OCI-LY7 (cell line): ENCODE results near the gene SCPEP1. TPM values are rescaled to one million over a fixed set of nuclear protein-coding genes. Genes with fewer than 3 reads are reported as not detected.

Experiments
- BruUV-seq: library from RNA; stranded (reverse); fragments of 400-500 nt; replicated peaks from 2 replicates; lab custom pipeline; 2021; lab: Mats Ljungman, UMichigan
- CTCF ChIA-PET: fragments of 300-600 bp; sonication (Branson Sonifier 250); formaldehyde crosslinking; loops from one replicate; lab custom pipeline; 2022; ENCODE audit warnings: antibody characterized with exemption; ENCODE audit not compliant: unreplicated experiment; lab: Charles Lee
- POLR2A ChIA-PET: fragments of 300-600 bp; sonication (Branson Sonifier 250); formaldehyde crosslinking; loops from one replicate; lab custom pipeline; 2022; ENCODE audit warnings: antibody characterized with exemption; lab: Charles Lee
- DNase-seq: peaks from one replicate; pipeline ENCODE4 v3.0.0-alpha.2; 2015; ENCODE audit warnings: low spot score
- H2AFZ ChIP-seq: fragments of 200-600 bp; sonication (generic), shearing (Covaris generic); 2 replicates; pipeline ENCODE4 v1.6.1; 2014; ENCODE audit warnings: mild to moderate bottlenecking, antibody characterized with exemption, low read length, moderate library complexity
- H3K27ac ChIP-seq: fragments of 200-600 bp; sonication (generic); 2 replicates; pipeline ENCODE4 v1.5.1; 2014; ENCODE audit warnings: mixed run types, low read depth, mild to moderate bottlenecking, moderate library complexity, low read length, inconsistent platforms; ENCODE audit not compliant: poor library complexity, severe bottlenecking
- H3K36me3 ChIP-seq: fragments of 200-600 bp; sonication (generic); 2 replicates; pipeline ENCODE4 v1.6.1; 2014; ENCODE audit warnings: mild to moderate bottlenecking, antibody characterized with exemption, low read length, moderate library complexity, mixed read lengths; ENCODE audit not compliant: insufficient read depth
- H3K4me1 ChIP-seq: fragments of 200-600 bp; sonication (generic); 2 replicates; pipeline ENCODE4 v1.5.1; 2014; ENCODE audit warnings: mild to moderate bottlenecking, low read length; ENCODE audit not compliant: insufficient read depth, poor library complexity, severe bottlenecking
- H3K4me2 ChIP-seq: fragments of 200-600 bp; sonication (generic); 2 replicates; pipeline ENCODE4 v1.6.1; 2014; ENCODE audit warnings: mild to moderate bottlenecking, low read length
- H3K4me3 ChIP-seq: fragments of 200-600 bp; sonication (generic); 2 replicates; pipeline ENCODE4 v1.5.1; 2014; ENCODE audit warnings: mild to moderate bottlenecking, low read depth, low read length; ENCODE audit not compliant: poor library complexity, severe bottlenecking
- H3K79me2 ChIP-seq: fragments of 200-600 bp; sonication (generic); 2 replicates; pipeline ENCODE4 v1.6.1; 2016; ENCODE audit warnings: low read depth, mild to moderate bottlenecking, low read length, moderate library complexity, mixed read lengths; ENCODE audit not compliant: insufficient read depth
- H3K9me2 ChIP-seq: fragments of 200-600 bp; sonication (generic); 2 replicates; pipeline ENCODE4 v1.6.1; 2016; ENCODE audit warnings: mild to moderate bottlenecking, low read length, mixed read lengths; ENCODE audit not compliant: insufficient read depth
- H3K9me3 ChIP-seq: fragments of 200-600 bp; sonication (generic); 2 replicates; pipeline ENCODE4 v1.6.1; 2014; ENCODE audit warnings: mild to moderate bottlenecking, mixed run types, low read length, mixed read lengths
- H4K20me1 ChIP-seq: fragments of 200-600 bp; sonication (generic); 2 replicates; pipeline ENCODE4 v1.6.1; 2014; ENCODE audit warnings: mild to moderate bottlenecking, antibody characterized with exemption, low read length, moderate library complexity, mixed read lengths; ENCODE audit not compliant: insufficient read depth
- EZH2phosphoT487 ChIP-seq: fragments of 200-600 bp; sonication (generic); IDR thresholded peaks from 2 replicates; pipeline ENCODE4 v1.6.1; 2018; ENCODE audit warnings: low read depth, borderline replicate concordance, mild to moderate bottlenecking, mixed run types, antibody characterized with exemption, low read length, moderate library complexity, mixed read lengths
- intact Hi-C: fragments of 100-400 bp; cut with micrococcal nuclease; formaldehyde crosslinking; loops from one replicate; pipeline ENCODE4 v1.10.0; 2022; ENCODE audit not compliant: unreplicated experiment
- total RNA-seq, 2 experiments: library from RNA; depleted of rRNA in 1 of 2; stranded (reverse); fragments of >200 nt in 1 of 2; shearing (Covaris generic) in 1 of 2; gene quantifications; 2 replicates each; pipeline ENCODE4 v1.2.3, GENCODE V29; 2014 to 2022
- TF ChIP-seq, protein P1 (sequence below): fragments of 200-600 bp; sonication (generic); conservative IDR thresholded peaks from 2 replicates; pipeline ENCODE4 v1.5.1; 2014; ENCODE audit warnings: mild to moderate bottlenecking, antibody characterized with exemption, low read length, moderate library complexity, mixed read lengths

The SCPEP1 gene
- total RNA-seq, 2 experiments from 2014 or later = 43.0 to 48.2 TPM

DNA sequence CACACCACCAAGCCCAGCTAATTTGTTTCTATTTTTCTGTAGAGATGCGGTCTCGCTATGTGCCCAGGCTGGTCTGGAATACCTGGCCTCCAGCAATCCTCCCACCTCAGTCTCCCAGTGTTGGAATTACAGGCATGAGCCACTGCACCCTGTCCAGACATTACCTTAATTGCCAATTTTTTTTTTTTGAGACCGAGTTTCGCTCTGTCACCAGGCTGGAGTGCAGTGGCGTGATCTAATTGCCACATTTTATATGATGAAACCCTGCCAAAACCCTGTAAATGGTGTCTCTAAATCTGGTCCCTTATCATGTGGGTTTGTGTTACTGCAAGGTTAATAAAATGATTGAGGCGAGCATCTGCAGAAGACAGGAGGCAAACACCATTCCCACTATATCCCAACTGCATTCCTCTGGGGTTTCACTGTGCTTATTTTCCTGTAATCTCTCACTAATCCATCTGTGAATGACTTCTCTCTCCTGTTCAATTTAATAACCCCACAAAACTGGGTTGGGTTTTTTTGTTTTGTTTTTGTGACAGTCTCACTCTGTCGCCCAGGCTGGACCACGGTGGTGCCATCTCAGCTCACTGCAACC lies 44.7 kb upstream of the SCPEP1 start:
- Histone ChIP-seq H3K9me2 (no peaks in the 10 kb centered on the region), H4K20me1 (no peaks in the 10 kb centered on the region), H3K9me3 (peaks cover 28% of the 10 kb centered on the region), H3K36me3 (peaks cover 54% of the 10 kb centered on the region), H3K79me2 (no peaks in the 10 kb centered on the region), H2AFZ (no peak overlapping the region), H3K4me3 (no peak overlapping the region), H3K27ac (no peak overlapping the region), H3K4me1 (no peaks in the 10 kb centered on the region), H3K4me2 (no peak overlapping the region)
- no peak for TF ChIP-seq EZH2phosphoT487
- TF ChIP-seq, protein P1, sequence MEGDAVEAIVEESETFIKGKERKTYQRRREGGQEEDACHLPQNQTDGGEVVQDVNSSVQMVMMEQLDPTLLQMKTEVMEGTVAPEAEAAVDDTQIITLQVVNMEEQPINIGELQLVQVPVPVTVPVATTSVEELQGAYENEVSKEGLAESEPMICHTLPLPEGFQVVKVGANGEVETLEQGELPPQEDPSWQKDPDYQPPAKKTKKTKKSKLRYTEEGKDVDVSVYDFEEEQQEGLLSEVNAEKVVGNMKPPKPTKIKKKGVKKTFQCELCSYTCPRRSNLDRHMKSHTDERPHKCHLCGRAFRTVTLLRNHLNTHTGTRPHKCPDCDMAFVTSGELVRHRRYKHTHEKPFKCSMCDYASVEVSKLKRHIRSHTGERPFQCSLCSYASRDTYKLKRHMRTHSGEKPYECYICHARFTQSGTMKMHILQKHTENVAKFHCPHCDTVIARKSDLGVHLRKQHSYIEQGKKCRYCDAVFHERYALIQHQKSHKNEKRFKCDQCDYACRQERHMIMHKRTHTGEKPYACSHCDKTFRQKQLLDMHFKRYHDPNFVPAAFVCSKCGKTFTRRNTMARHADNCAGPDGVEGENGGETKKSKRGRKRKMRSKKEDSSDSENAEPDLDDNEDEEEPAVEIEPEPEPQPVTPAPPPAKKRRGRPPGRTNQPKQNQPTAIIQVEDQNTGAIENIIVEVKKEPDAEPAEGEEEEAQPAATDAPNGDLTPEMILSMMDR = no peak
- DNase-seq = no peak
- POLR2A ChIA-PET = no interaction called here
- no TSS peak for BruUV-seq
- CTCF ChIA-PET = no interaction called here
- intact Hi-C loops = no loop called here

DNA sequence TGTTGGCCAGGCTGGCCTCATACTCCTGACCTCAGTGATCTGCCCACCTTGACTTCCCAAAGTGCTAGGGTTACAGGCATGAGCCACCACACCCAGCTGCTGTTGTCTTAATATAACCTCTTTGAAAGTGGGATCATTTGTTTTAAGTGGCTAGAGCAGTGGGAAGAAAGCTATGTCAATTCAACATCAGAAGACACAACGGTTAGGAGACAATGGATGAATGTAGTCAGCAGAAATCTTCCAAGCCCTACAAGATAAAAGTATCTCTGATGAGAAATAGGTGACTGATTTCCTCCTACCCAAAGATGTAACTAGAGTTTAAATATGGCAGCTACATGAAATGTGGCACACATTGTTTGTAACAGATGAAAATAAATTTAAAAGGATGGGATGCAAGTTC lies 44.1 kb upstream of the SCPEP1 start:
- ChIA-PET CTCF (no interaction called here), POLR2A (no interaction called here)
- TF ChIP-seq, protein P1 = no peak
- no peak for TF ChIP-seq EZH2phosphoT487
- no peaks in the 10 kb centered on the region for H3K9me2 ChIP-seq
- H3K9me3 ChIP-seq = peaks cover 24% of the 10 kb centered on the region
- H3K4me2 ChIP-seq = no peak overlapping the region
- no peak for DNase-seq
- intact Hi-C loops = no loop called here
- no peaks in the 10 kb centered on the region for H3K4me1 ChIP-seq
- no peak overlapping the region for H3K4me3 ChIP-seq
- H3K79me2 ChIP-seq = no peaks in the 10 kb centered on the region
- no TSS peak for BruUV-seq
- peaks cover 60% of the 10 kb centered on the region for H3K36me3 ChIP-seq
- H4K20me1 ChIP-seq = no peaks in the 10 kb centered on the region
- no peak overlapping the region for H2AFZ ChIP-seq
- no peak overlapping the region for H3K27ac ChIP-seq

DNA sequence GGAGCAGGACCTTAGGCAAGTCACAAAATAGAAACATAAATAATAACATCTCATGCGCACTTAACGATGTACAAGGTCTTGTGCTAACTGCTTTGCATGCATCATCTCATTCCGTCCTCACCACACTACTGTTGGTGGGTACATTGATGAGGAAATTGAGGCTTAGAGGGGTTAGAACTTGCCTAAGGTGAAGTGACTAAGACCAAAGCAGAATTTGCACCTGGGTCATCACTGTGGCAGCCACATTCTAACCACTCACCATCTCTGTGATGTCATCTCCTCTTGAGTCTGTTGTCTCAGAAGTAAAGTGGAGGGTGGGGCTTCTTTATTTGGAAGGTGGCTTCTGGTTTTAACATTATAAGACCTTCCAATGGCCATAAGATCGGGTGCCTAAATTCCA lies 43.7 kb upstream of the SCPEP1 start:
- TF ChIP-seq, protein P1 = no peak
- TF ChIP-seq EZH2phosphoT487 = no peak
- intact Hi-C loops = no loop called here
- H2AFZ ChIP-seq = no peak overlapping the region
- ChIA-PET CTCF (no interaction called here), POLR2A (no interaction called here)
- no peaks in the 10 kb centered on the region for H4K20me1 ChIP-seq
- DNase-seq = no peak
- H3K27ac ChIP-seq = no peak overlapping the region
- no peaks in the 10 kb centered on the region for H3K79me2 ChIP-seq
- no peak overlapping the region for H3K4me3 ChIP-seq
- peaks cover 20% of the 10 kb centered on the region for H3K9me3 ChIP-seq
- no peak overlapping the region for H3K4me2 ChIP-seq
- no peaks in the 10 kb centered on the region for H3K9me2 ChIP-seq
- H3K4me1 ChIP-seq = no peaks in the 10 kb centered on the region
- peaks cover 64% of the 10 kb centered on the region for H3K36me3 ChIP-seq
- no TSS peak for BruUV-seq
